WI38 (cell line): Measurements from ENCODE around the gene BTD.

Experiments used
- H3K4me3 ChIP-seq: 2 replicates; pipeline ENCODE4 v1.5.1; 2011; ENCODE audit warnings: low read depth, mild to moderate bottlenecking, control low read depth, low read length
- TF ChIP-seq, protein P1 (sequence below): IDR thresholded peaks from 2 replicates; pipeline ENCODE4 v1.5.1; 2012; ENCODE audit warnings: low read depth, mild to moderate bottlenecking, control low read depth, low read length

BTD gene

DNA sequence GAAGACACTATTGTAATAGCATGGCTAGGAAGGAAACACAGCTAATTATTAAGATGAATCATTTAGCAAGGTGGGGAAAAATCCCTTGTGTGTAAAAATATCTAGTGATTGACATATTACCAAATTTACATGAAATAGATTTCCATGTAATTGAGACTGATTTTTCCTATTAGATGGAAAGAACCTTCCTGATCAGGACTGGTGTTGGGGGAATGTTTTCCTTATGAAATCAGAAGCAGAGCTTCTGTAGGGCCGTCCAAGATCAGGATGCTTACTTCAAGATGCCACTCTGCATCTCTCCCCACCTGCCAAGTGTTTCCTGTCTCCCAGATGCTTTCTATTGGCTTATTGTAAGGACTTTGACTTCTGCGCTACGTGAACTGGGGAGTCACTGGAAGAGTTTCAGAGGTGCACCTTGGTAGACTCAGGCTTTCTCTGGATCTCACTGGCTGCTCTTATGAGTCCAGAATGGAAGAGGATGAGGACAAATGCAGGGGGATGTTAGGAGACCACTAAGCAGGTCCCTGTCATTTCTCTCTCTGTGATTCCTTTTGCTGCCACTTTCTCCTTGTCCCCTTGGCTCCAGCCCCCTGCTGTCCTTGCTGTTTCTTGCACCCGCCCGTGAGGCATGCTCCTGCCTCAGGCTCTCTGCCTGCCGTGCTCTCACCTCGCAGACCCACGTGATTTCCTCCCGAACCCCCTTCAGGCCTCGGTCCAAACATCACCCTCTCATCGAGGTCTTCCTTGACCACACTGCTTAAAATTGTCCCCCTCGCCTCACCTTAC is 30.1 kb downstream of the BTD start:
- TF ChIP-seq, protein P1, sequence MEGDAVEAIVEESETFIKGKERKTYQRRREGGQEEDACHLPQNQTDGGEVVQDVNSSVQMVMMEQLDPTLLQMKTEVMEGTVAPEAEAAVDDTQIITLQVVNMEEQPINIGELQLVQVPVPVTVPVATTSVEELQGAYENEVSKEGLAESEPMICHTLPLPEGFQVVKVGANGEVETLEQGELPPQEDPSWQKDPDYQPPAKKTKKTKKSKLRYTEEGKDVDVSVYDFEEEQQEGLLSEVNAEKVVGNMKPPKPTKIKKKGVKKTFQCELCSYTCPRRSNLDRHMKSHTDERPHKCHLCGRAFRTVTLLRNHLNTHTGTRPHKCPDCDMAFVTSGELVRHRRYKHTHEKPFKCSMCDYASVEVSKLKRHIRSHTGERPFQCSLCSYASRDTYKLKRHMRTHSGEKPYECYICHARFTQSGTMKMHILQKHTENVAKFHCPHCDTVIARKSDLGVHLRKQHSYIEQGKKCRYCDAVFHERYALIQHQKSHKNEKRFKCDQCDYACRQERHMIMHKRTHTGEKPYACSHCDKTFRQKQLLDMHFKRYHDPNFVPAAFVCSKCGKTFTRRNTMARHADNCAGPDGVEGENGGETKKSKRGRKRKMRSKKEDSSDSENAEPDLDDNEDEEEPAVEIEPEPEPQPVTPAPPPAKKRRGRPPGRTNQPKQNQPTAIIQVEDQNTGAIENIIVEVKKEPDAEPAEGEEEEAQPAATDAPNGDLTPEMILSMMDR = no peak
- no peak overlapping the region for H3K4me3 ChIP-seq

DNA sequence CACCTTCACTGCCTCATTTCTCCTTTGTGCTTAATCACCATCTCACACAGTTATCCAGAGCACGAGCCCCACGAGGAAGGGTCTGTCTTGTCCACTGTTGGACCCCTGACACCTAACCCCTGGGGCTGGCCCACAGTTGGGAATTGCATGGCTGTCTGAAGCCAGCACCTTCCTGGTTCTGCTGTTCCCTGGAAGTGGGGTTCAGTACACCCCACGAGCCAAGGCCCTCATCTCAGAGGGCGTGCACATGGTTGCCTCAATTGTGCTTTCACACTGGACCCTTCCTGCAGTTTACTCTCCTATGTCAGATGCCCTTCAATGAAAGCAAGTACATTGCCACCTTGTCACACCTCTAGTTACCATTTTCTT is 30.7 kb downstream of the BTD start:
- H3K4me3 ChIP-seq = no peak overlapping the region
- TF ChIP-seq, protein P1 = no peak

DNA sequence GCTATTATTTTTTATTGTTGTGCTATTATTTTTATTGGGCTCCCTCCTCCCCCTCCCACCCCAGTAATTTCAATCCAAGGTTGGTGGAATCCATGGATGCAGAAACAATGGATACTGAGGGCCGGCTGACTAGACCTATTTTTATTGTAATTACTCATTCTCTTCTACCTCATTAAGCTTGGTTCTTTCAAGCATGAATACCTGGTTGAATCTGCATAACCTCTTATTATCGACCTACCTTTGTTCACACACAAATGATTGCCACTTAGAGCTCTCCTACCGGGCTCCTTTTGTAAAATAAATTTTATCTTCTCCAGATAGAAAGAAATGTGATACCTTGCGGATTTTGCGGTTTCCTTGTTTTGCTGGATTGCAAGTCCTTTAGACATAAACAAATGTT is 31.6 kb downstream of the BTD start:
- TF ChIP-seq, protein P1 = no peak
- H3K4me3 ChIP-seq = no peak overlapping the region

DNA sequence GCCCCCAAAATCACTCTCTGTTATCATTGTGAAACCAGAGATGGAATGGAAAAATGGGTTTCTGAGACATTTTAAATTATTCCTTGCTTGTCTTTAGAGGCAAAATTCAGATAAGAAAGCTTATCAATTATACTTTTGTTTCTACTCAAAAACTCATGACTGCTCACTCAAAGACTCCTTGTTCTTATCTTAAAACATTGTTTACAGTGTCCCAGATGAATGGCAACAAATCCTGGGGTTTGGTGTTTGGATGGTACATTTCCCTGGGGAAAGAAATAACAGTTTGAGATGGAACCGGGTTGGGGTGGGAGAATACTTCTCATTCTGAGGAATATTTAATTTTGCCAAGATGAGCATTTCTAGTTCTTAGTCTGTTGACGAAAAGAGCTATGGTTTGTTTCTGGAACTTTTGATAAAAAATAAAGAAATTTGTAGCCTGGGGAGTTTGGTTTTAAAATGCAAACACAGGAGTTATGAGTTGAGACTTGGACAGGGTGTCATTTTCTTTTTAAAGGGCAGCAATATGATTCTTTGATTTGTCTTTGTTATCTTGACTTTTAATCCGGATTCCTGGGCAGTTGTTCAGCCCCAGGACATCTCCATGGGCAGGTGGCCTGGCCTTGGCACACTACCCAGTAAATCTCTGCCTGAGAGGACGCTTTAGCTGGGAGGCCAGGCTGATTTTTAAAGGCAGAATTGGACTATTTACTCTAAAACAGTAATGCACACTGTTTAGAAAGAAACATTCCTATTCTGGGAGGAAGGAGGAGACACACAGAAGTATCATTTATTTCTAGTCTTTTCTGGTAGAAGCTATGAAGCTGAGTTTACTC is 32.4 kb downstream of the BTD start:
- TF ChIP-seq, protein P1 = no peak
- no peak overlapping the region for H3K4me3 ChIP-seq

DNA sequence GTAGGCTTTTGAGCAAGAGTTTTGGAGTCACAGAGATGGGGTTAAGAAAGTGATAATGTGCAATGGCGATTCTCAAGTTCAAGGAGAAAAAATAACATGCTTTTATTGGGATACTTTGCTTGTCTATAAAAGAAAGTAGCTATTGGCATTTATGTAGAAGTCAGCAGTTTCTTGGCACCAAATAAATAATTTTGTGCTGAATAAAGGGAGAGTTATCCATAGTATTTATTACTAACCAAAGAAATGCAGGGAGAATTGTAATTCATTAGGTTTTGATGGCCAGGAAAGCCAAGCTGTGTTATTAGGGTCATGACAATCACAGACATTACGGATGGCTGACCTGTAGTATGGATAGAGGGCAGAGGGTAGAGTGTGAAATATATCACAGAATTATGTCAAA is 33.1 kb downstream of the BTD start:
- H3K4me3 ChIP-seq = no peak overlapping the region
- TF ChIP-seq, protein P1 = no peak

DNA sequence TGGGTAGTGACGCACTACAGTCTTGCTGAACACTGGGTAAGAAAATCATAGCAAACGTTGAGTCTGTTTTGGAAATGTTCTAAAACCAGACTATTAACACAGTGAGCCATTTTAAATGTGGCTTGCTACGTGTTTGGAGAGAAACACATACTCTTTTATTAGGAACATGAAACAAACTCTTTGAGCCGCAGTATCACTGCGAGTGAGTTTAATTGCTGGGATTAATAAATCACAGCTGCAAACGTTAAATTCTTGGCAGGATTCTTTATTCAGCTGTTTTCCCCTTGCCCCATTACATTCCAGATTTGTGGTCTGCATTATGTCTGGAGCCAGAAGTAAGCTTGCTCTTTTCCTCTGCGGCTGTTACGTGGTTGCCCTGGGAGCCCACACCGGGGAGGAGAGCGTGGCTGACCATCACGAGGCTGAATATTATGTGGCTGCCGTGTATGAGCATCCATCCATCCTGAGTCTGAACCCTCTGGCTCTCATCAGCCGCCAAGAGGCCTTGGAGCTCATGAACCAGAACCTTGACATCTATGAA is 33.6 kb downstream of the BTD start:
- no peak overlapping the region for H3K4me3 ChIP-seq
- TF ChIP-seq, protein P1 = no peak
